Erythroblast (primary cell): Measurements from ENCODE around the gene PRDX1.

Experiments used
- GATA1 ChIP-seq: IDR thresholded peaks from 2 replicates; pipeline ENCODE4 v1.6.1; 2011; ENCODE audit warnings: low read depth, mild to moderate bottlenecking, control low read depth, low read length, moderate library complexity
- POLR2A ChIP-seq: IDR thresholded peaks from 2 replicates; pipeline ENCODE4 v1.6.1; 2011; ENCODE audit warnings: mild to moderate bottlenecking, low read length

DNA sequence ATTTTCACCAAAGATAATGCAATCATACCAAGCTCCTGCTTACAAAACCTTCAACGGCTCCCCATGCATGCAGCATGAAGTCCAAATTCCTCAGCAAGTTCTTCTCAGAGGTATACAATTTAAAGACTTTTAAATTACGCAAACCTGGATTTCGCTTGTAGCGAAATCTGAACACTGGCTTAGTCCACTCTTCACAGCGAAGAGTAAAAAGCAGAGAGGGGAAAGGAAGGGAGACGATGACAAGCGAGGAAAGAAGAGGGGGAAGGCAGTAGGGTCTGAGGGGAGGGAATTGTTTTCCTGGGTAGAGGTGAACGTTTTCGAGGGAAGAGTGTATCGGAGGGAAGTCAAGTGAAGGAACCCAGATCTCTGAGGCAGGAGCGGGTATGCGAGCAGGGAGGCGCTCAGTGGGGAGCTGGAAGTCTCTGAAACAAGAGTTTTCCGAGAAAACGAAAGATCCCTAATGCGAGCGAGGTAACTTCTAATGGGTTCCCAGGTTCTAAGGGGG is 31.5 kb downstream of the PRDX1 start:
- no peak for TF ChIP-seq POLR2A
- TF ChIP-seq GATA1, result no peak
